Measurements from ENCODE around the gene OR2F2.
A peak's percentile ranks its signal among the peaks of the same experiment; 100 is the strongest.

OR2F2 gene

DNA sequence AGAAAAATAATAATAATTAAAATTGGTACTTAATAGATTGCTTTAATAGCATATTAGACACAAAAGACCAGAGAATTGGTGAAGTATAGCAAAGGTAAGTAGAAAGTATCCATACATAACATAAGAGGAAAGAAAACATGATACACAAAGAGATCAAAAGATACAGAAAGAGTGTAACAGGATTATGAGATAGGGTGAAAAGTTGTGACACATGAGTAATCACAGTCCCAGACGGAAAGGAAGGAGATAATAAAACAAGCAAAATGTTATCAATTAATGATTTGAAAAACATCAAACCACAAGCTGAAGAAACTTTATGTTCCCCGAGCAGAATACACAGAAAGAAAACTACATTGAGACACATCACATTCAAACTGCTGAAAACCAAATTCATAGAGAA, 43.6 kb upstream of the OR2F2 start:
- no peak for DNase-seq
- H3K27me3 ChIP-seq (replicated peaks) = no peaks in the 10 kb centered on the region
- H3K27ac ChIP-seq = peak overlapping the region; percentile 39
- TF ChIP-seq, protein P1, sequence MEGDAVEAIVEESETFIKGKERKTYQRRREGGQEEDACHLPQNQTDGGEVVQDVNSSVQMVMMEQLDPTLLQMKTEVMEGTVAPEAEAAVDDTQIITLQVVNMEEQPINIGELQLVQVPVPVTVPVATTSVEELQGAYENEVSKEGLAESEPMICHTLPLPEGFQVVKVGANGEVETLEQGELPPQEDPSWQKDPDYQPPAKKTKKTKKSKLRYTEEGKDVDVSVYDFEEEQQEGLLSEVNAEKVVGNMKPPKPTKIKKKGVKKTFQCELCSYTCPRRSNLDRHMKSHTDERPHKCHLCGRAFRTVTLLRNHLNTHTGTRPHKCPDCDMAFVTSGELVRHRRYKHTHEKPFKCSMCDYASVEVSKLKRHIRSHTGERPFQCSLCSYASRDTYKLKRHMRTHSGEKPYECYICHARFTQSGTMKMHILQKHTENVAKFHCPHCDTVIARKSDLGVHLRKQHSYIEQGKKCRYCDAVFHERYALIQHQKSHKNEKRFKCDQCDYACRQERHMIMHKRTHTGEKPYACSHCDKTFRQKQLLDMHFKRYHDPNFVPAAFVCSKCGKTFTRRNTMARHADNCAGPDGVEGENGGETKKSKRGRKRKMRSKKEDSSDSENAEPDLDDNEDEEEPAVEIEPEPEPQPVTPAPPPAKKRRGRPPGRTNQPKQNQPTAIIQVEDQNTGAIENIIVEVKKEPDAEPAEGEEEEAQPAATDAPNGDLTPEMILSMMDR (IDR thresholded peaks at IDR 0.05; ENCODE audit: low read depth, low read length, missing control alignments) = no peak
- H3K4me3 ChIP-seq (ENCODE audit: low read depth, low read length) = no peak overlapping the region
- no peaks in the 10 kb centered on the region for H3K36me3 ChIP-seq (replicated peaks)
- in situ Hi-C loops (cut with HindIII; ENCODE audit: low pct_ligation_motif_present, low sequenced_read_pairs) = no loop called here

DNA sequence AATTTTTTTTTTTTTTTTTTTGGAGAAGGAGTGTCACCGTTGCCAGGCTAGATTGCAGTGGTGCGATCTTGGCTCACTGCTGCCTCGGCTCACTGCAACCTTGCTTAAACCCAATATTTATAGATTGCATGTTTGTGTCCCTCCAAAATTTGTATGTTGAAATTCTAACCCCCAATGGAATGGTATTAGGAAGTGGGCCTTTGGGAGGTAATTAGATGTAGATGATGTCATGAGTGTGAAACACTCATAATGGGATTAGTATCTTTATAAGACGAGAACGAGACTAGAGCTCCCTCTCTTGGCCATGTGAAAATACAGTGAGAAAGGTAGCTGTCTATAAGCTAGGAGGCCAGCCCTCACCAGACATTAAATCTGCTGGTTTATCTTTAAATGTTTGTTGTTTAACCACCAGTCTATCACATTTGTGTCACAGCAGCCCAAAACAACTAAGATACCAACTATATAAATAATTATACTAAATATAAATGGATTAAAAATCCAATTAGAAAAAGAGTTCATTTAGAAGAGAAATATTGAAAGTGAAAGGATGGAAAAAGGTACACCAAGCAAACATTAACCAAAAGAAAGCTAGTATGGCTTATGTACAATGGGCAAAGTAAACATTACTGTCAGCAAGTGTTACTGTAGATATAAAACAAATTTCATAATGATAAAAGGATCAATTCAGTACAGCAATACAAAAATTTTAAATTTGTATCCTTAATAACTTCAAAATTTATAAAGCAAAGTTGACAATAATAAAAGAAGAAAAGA, 42.3 kb upstream of the OR2F2 start:
- in situ Hi-C loops (cut with HindIII; ENCODE audit: low pct_ligation_motif_present, low sequenced_read_pairs) = no loop called here
- H3K27ac ChIP-seq = no peak overlapping the region
- H3K36me3 ChIP-seq (replicated peaks) = no peaks in the 10 kb centered on the region
- peak; percentile 58 for DNase-seq
- TF ChIP-seq, protein P1 (IDR thresholded peaks at IDR 0.05; ENCODE audit: low read depth, low read length, missing control alignments) = peak; percentile 65
- no peaks in the 10 kb centered on the region for H3K27me3 ChIP-seq (replicated peaks)
- H3K4me3 ChIP-seq (ENCODE audit: low read depth, low read length) = no peak overlapping the region

- no peak overlapping the region for H3K4me3 ChIP-seq (ENCODE audit: low read depth, low read length)
- TF ChIP-seq, protein P1 (IDR thresholded peaks at IDR 0.05; ENCODE audit: low read depth, low read length, missing control alignments) = no peak
- in situ Hi-C loops (cut with HindIII; ENCODE audit: low pct_ligation_motif_present, low sequenced_read_pairs) = no loop called here
- no peak overlapping the region for H3K27ac ChIP-seq
- no peaks in the 10 kb centered on the region for H3K36me3 ChIP-seq (replicated peaks)
- H3K27me3 ChIP-seq (replicated peaks) = no peaks in the 10 kb centered on the region
- DNase-seq = no peak
Observed at GRCh38 chr7:143896667-143897066, 38.4 kb upstream of the OR2F2 start.

DNA sequence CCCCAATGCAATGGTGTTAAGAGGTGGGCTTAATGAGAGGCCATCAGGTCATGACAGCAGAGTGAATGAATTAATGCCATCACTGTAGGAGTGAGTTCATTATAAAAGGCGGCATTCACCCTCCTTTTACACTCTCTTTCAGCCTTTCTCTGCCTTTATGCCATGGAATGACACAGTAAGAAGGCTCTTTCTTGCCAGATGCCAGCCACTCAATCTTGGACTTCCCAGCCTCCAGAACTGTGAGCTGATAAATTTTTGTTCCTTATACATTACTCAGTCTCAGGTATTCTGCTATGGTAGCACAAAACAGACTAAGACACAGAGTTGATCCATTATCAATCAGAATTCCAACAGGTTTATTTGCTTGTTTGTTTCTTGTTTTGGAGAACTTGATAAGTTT, 36.2 kb upstream of the OR2F2 start:
- H3K27ac ChIP-seq = no peak overlapping the region
- in situ Hi-C loops (cut with HindIII; ENCODE audit: low pct_ligation_motif_present, low sequenced_read_pairs) = no loop called here
- TF ChIP-seq, protein P1 (IDR thresholded peaks at IDR 0.05; ENCODE audit: low read depth, low read length, missing control alignments) = no peak

GRCh38 chr7:143900230-143900766, 34.7 kb upstream of the OR2F2 start:
- H3K4me3 ChIP-seq (ENCODE audit: low read depth, low read length) = peak overlapping the region; percentile 82
- H3K27me3 ChIP-seq (replicated peaks) = no peaks in the 10 kb centered on the region
- H3K27ac ChIP-seq = peak overlapping the region; percentile 74
- H3K36me3 ChIP-seq (replicated peaks) = no peaks in the 10 kb centered on the region
- DNase-seq = peak; percentile 47
- TF ChIP-seq, protein P1 (IDR thresholded peaks at IDR 0.05; ENCODE audit: low read depth, low read length, missing control alignments) = no peak
- in situ Hi-C loops (cut with HindIII; ENCODE audit: low pct_ligation_motif_present, low sequenced_read_pairs) = no loop called here

More for the DNA sequence above, 36.2 kb upstream of the OR2F2 start:
- no peak overlapping the region for H3K4me3 ChIP-seq (ENCODE audit: low read depth, low read length)
- H3K36me3 ChIP-seq (replicated peaks) = no peaks in the 10 kb centered on the region
- DNase-seq = no peak
- no peaks in the 10 kb centered on the region for H3K27me3 ChIP-seq (replicated peaks)
